Esophagus squamous epithelium (tissue), 4 donors: Measurements from ENCODE around the gene MTERF2.

Experiments
- CTCF ChIP-seq, 6 experiments: fragments of 450-650 bp in 4 of 6; fragments of 200-600 bp in 2 of 6; sonication (generic) in 2 of 6; IDR thresholded peaks; one replicate each; pipeline ENCODE4 v1.5.1; 2016 to 2019; ENCODE audit warnings: antibody characterized with exemption in 6 of 6, mild to moderate bottlenecking in 4 of 6, moderate library complexity in 4 of 6
- POLR2A ChIP-seq, 4 donors: fragments of 450-650 bp; IDR thresholded peaks; one replicate each; pipeline ENCODE4 v1.6.1; 2017; ENCODE audit warnings: antibody characterized with exemption in 4 of 4, mild to moderate bottlenecking in 4 of 4, moderate library complexity in 3 of 4

DNA sequence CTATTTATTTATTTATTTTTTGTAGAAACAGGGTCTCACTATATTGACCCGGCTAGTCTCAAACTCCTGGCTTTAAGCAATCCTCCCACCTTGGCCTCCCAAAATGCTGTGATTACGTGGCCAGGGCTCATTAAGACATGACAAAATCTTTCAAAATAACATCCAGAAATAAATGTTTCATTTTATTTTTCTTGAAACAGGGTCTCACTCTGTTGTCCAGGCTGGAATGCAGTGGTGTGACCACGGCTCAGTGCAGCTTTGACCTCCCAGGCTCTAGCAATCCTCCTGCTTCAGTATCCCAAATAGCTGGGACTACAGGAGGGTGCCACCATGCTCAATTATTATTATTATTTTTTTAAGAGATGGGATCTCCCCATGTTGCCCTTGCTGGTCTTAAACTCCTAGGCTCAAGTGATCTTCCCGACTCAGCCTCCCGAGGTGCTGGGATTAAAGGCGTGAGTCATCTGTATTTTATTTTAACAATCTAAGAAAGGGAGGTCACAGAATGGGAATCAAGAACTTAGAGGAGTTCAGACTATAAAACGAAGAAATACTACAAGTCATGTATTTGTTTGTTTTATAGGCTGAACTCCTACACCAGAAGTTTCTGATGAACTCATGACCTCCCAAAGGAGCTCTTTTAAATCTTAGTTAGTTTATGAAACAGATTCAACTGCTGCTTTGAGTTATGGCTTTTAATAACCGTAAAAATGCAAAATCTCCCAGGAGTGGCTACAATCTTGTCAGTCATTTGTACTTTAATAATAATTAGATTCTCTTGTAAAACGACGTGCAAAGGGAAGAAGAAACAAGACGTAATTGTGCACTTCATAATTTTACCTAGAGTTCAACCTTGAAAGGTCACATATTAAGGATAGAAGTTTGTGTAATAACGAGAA is 33.3 kb downstream of the MTERF2 start:
- TF ChIP-seq CTCF (IDR thresholded peaks at IDR 0.05), result no peak
- TF ChIP-seq POLR2A (IDR thresholded peaks at IDR 0.05), result no peak
